GM12865 (cell line): Measurements from ENCODE around the gene RTKN2.

Source experiments
- DNase-seq: peaks from one replicate; pipeline ENCODE4 v3.0.0; 2010; ENCODE audit warnings: low read depth
- H3K4me3 ChIP-seq: 2 replicates; pipeline ENCODE4 v1.5.1; 2011; ENCODE audit warnings: mild to moderate bottlenecking, low read depth, low read length, control low read depth
- CTCF ChIP-seq: IDR thresholded peaks from 2 replicates; pipeline ENCODE4 v1.5.1; 2011; ENCODE audit warnings: low read length, control low read depth, low read depth, inconsistent platforms; ENCODE audit not compliant: insufficient read depth; ENCODE audit errors: missing control alignments

RTKN2 gene

GRCh38 chr10:62238880-62239279 is 29.8 kb downstream of the RTKN2 start:
- no peak for TF ChIP-seq CTCF
- no peak overlapping the region for H3K4me3 ChIP-seq
- no peak for DNase-seq

GRCh38 chr10:62237966-62238365 is 30.7 kb downstream of the RTKN2 start:
- no peak overlapping the region for H3K4me3 ChIP-seq
- TF ChIP-seq CTCF, result no peak
- DNase-seq, result no peak

DNA sequence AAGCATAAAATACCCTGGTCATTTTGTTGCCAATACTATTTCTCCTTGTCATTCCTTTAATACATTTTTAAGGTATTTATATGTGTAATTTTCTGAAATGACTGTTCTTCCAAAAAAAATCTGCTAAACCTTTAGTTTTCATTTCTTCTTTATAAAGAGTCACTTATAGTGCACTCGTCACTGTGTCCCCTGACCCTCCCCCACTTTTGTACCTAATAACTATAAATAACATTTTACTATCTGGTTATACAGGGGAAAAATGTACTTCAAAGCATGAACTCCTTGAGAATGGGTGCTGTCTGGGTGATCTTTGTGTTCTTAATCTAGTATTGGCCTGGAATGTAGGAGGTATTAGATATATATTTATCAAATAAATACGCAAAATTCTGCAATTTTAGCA is 31.1 kb downstream of the RTKN2 start:
- no peak for TF ChIP-seq CTCF
- H3K4me3 ChIP-seq, result no peak overlapping the region
- no peak for DNase-seq

- no peak overlapping the region for H3K4me3 ChIP-seq
- no peak for DNase-seq
- no peak for TF ChIP-seq CTCF
Observed at GRCh38 chr10:62234077-62234605, 34.5 kb downstream of the RTKN2 start.

- H3K4me3 ChIP-seq, result no peak overlapping the region
- DNase-seq, result no peak
- no peak for TF ChIP-seq CTCF
Observed at GRCh38 chr10:62233356-62234076, 35.1 kb downstream of the RTKN2 start.

DNA sequence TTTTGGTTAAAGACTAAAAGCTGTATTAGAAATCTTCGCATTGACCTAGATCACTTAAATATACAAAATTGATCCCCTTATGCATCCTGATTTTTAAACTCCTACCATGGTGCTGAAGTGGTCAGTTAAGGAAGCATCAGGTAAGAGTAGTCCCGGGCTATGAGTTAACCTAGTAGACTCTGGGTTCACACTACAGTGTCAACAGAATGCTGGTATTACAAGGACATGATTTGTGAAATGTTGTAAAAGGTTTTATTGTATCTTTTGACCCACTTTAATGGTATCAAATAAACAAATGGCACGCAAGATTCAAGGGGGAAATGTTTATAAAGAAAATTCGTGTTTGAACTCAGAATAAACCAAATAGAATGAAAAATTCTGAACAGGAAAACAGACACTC is 36.8 kb downstream of the RTKN2 start:
- no peak for DNase-seq
- H3K4me3 ChIP-seq, result no peak overlapping the region
- no peak for TF ChIP-seq CTCF

DNA sequence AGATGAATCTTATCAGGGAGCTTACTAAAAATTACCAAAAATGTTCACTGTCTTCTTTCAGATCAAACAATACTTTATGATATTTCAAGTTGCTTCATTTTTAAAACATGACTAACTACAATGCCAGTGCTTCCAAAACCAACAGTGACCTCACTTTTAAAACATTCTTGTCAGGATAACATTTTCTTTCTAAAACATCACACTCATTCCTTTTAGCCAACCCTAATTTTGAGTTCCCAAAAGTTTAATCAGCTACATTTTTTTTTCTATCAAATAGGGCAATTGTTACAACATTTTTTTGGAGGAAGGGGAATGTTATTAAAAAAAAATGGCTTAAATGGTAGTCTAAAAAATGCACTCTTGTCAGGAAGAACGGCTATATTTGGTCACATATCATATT is 37.3 kb downstream of the RTKN2 start:
- H3K4me3 ChIP-seq, result no peak overlapping the region
- no peak for TF ChIP-seq CTCF
- DNase-seq, result no peak
